ENCODE results near the gene LMLN.
"Not testable (repeated sequence)": the region's sequence is repeated elsewhere in the genome, so short reads cannot be mapped to it uniquely, and the experiment has no call there.

Gene LMLN

GRCh38 chr3:197959891-197960693 is at the start of gene LMLN:
Gene LMLN (plus strand): TSS chr3:197960217. CDS start chr3:197960246, 29 bp downstream.
- DNase-seq, result peak; percentile 95

- peak; percentile 15 for DNase-seq
Measured at GRCh38 chr3:197912741-197913476, 47.1 kb upstream of the LMLN start.

GRCh38 chr3:197913641-197914380 is 46.2 kb upstream of the LMLN start:
- DNase-seq, result no peak

GRCh38 chr3:197921429-197922275 is 38.4 kb upstream of the LMLN start:
- DNase-seq, result not testable (repeated sequence)

- no peak for DNase-seq
Measured at GRCh38 chr3:197926418-197926817, 33.6 kb upstream of the LMLN start.

- DNase-seq, result not testable (repeated sequence)
Measured at GRCh38 chr3:197927578-197927977, 32.4 kb upstream of the LMLN start.

GRCh38 chr3:197936819-197937384 is 23.1 kb upstream of the LMLN start:
- DNase-seq, result no peak

GRCh38 chr3:197940745-197941384 is 19.2 kb upstream of the LMLN start:
- DNase-seq, result no peak

GRCh38 chr3:197942956-197943556 is 17.0 kb upstream of the LMLN start:
- DNase-seq, result no peak

GRCh38 chr3:197949191-197949777 is 10.7 kb upstream of the LMLN start:
- no peak for DNase-seq

- DNase-seq, result peak; percentile 78
Measured at GRCh38 chr3:197949778-197950676, 10.0 kb upstream of the LMLN start, which contains the start of gene RPL35A. Gene RPL35A (plus strand): TSS chr3:197950190. CDS start chr3:197950968, 778 bp downstream.

- no peak for DNase-seq
Measured at GRCh38 chr3:197950677-197951061, 9.3 kb upstream of the LMLN start.

GRCh38 chr3:197951392-197951990 is 8.5 kb upstream of the LMLN start:
- no peak for DNase-seq

- DNase-seq, result no peak
Measured at GRCh38 chr3:197952440-197952839, 7.6 kb upstream of the LMLN start.

- no peak for DNase-seq
Measured at GRCh38 chr3:197953325-197953724, 6.7 kb upstream of the LMLN start.

- no peak for DNase-seq
Measured at GRCh38 chr3:197953881-197954280, 6.1 kb upstream of the LMLN start.

- no peak for DNase-seq
Measured at GRCh38 chr3:197955892-197956477, 4.0 kb upstream of the LMLN start.

GRCh38 chr3:197956626-197956988 is 3.4 kb upstream of the LMLN start:
- no peak for DNase-seq

GRCh38 chr3:197957790-197958133 is 2.3 kb upstream of the LMLN start:
- DNase-seq, result no peak
